SH-SY5Y (cell line): ENCODE data around the gene FOXK2.

Experiments used
- GATA2 ChIP-seq: IDR thresholded peaks from 2 replicates; pipeline ENCODE4 v1.6.1; 2011; ENCODE audit warnings: mild to moderate bottlenecking, low read depth, low read length
- GATA3 ChIP-seq: IDR thresholded peaks from 2 replicates; pipeline ENCODE4 v1.6.1; 2011; ENCODE audit warnings: low read depth, mild to moderate bottlenecking, low read length, moderate library complexity

Gene FOXK2

GRCh38 chr17:82518826-82519810, at the start of gene FOXK2:
Gene FOXK2, plus strand, starts transcription at chr17:82519732. Its CDS starts 157 bp downstream, at chr17:82519889.
- TF ChIP-seq GATA3 = no peak
- peak; percentile 43; the same call in 1 of the 2 replicates for TF ChIP-seq GATA2

DNA sequence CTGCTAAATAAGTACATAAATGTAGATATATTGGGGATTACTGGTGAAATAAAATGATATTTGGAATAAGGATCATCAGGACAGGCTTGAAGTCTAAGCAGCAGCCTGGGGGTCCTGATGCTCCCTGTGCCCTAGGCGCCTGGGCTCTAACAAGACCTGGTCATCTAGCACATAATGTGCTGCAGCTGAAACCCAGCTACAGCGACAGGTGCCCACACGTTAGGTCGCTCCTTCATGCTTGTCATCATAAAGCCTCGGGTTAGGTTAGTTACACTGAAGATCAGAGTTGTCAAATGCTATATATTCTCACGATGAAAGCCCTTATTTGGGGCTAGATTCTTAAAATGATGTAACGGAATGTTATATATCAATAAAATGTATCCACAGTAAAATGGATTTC, 49.5 kb upstream of the FOXK2 start:
- TF ChIP-seq GATA3 = no peak
- no peak for TF ChIP-seq GATA2

DNA sequence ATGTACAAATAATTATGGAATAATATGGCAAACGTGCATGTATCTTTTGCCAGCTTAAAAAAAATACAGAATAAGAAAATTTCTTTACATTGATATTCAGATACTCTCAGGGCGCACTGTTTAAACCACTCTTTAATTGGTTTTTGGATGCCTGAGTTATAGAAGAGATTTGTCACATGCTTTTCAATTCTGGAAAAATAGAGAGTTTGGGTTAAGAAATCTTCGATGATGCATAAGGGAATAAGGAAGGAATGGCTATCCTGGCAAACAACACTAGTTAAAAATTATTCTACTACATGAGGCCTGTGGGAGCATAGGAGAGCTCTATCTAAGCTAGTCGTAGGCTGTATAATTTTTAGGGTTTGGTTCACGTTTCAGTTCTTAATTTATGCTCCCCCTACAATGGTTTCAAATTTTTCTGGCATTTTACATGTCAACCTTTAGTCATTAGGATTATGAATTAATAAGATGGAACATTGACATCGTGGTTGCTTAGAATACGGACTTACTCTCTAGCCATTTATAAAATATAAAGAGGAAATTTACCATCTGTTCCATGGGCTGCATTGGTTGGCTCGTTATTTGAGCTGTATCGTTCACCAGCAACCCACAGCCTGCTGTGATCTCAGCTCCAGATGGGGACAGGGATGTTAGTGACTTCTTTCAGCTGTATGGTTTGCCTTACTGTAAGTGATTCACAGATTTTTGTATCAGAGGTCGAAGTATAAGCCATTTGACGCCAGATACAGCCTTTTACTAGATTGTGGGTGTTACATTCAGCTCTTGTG, 45.1 kb upstream of the FOXK2 start:
- no peak for TF ChIP-seq GATA3

DNA sequence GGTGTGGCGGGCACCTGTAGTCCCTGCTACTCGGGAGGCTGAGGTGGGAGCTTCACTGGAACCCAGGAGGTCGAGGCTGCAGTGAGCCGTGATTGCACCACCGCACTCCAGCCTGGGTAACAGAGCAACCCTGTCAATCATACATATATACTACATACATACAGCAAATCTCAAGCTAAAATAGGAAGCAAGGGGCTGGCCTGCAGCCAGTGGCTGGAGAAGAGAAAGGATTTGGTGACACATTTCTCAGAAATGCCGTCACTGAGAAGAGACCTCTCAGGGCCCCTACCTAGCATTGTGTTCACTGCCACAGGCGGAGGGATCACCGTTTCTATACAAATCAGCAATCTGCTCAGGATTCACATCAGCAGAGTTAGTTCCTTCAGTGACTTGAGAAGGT, 44.1 kb upstream of the FOXK2 start:
- TF ChIP-seq GATA3 (no peak), GATA2 (no peak)

- TF ChIP-seq GATA3 (no peak), GATA2 (no peak)
Observed at GRCh38 chr17:82477934-82478333, 41.6 kb upstream of the FOXK2 start.

- TF ChIP-seq GATA3 (no peak), GATA2 (no peak)
Observed at GRCh38 chr17:82479602-82480001, 39.9 kb upstream of the FOXK2 start.

DNA sequence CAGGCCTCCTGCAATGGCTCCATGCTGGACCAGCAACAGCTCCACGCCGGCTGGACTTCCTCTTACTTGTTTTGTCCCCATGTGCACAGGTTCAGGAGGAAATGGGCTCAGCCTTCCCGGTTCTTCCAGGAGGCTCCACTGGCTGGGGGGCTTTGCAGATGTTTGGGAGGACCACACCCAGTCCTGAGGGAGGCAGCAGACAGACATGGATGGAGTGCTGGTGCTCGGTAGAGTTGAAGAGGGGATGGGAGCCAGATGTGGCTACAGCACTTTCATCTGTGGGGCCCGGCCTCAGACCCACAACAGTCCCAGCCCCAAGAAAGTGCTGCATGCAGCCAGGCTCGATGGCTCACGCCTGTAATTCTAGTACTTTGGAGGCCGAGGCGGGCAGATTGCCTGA, 39.2 kb upstream of the FOXK2 start:
- no peak for TF ChIP-seq GATA2
- no peak for TF ChIP-seq GATA3

GRCh38 chr17:82483204-82483660, 36.3 kb upstream of the FOXK2 start:
- TF ChIP-seq GATA2 = no peak
- TF ChIP-seq GATA3 = no peak

DNA sequence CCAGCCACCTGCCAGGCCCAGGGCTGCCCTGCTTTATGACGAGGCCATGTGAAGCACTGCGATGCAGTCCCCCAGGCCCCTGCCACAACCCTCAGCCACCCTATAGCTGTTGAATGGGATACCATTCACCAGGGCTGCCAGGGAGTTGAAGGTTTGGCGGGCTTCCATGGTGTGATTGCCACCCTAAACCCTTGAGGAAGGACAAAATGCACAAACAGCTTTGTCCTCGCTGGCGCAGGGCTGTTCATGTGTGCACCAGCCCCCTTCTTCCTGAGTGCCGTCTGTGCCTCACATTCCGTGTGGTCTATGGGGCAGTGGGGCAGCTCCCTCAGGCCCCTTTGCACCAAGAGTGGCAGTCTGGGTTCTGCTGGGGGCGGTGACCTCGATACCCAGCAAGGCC, 35.7 kb upstream of the FOXK2 start:
- TF ChIP-seq GATA2 (no peak), GATA3 (no peak)

DNA sequence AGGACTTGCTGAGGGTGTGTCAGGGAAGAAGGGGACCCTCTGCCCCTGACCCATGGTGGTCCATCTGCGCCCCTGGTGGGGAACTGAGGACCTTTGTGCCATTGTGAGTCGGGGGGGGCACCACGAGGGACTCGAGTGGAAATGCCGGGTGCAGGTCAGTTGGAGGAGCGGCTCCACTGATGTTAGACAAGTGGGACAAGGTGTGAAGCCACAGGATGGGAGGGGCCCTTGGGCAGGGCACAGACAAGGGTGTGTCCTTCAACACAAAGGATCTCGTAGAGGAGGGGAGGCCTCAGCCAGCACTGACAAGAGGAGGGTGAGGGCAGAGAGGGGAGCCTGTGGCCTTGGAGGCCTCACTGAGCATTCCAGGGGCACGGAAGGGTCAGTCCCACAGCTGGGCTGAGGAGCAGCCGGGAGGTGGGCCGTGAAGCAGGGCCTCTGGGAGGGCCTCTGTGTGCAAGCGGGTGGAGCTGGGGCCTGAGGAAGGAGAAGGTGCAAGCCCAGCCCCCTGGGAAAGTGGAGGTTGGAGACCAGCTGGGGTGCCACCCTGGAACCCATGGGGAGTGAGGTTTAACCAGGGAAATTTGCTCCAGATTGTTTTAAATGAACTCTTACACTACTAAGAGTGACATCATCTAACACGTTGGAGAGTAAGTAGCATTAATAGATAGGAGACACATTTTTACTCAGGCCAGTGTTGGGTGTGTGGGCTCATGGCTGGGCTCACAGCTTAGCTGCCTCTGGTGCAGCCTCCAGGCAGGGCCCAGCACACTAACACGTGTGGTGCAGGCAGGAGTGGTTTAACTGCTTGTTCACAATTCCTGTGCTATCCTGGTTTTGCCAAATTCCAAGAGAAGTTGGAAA, 33.1 kb upstream of the FOXK2 start:
- TF ChIP-seq GATA2 (no peak), GATA3 (no peak)

DNA sequence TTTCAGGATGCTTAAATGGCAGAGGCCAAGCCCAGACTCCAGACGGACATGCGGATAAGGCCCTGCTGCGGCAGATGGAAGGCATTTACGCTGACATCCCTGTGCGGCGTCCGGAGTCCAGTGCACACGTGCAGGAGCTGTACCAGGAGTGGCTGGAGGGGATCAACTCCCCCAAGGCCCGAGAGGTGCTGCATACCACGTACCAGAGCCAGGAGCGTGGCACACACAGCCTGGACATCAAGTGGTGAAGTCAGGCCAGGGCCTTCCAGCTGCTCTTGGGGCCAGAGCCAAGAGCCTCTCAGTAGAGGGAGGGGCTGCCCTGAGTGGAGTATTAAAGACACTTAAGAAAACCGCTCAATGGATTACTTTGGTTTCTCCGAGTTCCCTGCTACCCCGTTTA, 31.6 kb upstream of the FOXK2 start:
- no peak for TF ChIP-seq GATA3

- TF ChIP-seq GATA3 (no peak), GATA2 (no peak)
Observed at GRCh38 chr17:82489117-82489516, 30.4 kb upstream of the FOXK2 start.

DNA sequence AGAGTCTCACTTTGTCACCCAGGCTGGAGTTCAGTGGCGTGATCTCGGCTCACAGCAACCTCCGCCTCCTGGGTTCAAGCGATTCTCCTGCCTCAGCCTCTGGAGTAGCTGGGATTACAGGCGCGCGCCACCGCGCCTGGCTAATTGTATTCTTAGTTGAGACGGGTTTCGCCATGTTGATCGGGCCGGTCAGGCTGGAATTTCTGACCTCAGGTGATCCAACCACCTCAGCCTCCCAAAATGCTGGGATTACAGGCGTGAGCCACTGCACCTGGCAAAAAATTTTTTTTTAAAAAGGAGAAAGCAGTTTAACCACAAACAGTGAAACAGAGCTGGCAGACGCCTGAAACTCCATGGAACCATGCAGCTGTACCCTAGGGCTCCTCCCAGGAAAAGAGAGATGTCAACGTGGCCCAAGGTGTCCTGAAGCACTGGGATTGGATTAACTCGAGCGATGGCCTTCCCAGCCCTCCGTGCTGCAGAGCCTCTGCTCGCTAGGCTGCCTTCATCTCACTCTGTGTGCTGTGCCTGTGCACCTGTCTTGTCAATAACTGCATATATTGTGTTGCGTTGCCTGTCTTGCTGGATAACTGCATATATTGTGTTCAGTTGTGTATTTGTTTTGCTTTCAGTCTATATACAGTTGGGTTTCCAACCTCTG, 29.6 kb upstream of the FOXK2 start:
- TF ChIP-seq GATA2 (no peak), GATA3 (no peak)

- TF ChIP-seq GATA2 = no peak
Observed at GRCh38 chr17:82490512-82491195, 28.9 kb upstream of the FOXK2 start.
